ENCODE measurements around the gene ANKRD63.

- TF ChIP-seq CTCF (optimal IDR thresholded peaks at IDR 0.05 in 1 of 3, IDR thresholded peaks at IDR 0.05 in 1 of 3, conservative IDR thresholded peaks at IDR 0.05 in 1 of 3; ENCODE audit: extremely low read depth in 1 of 3, insufficient read depth in 2 of 3, low read length in 3 of 3) (no peak), EZH2 (IDR thresholded peaks at IDR 0.05; ENCODE audit: low read length) (no peak)
Observed at GRCh38 chr15:40266828-40267304, 16.0 kb downstream of the ANKRD63 start.

Data from keratinocyte (primary cell).